ENCODE data around the gene RAMP3. TPM values are rescaled to one million over a fixed set of nuclear protein-coding genes. Genes with fewer than 3 reads are reported as not detected.
A peak's percentile ranks its signal among the peaks of the same experiment; 100 is the strongest.

Gene RAMP3
- total RNA-seq, 4 donors from 2014 or later = 9.6 to 39.3 (median 33.2) TPM

DNA sequence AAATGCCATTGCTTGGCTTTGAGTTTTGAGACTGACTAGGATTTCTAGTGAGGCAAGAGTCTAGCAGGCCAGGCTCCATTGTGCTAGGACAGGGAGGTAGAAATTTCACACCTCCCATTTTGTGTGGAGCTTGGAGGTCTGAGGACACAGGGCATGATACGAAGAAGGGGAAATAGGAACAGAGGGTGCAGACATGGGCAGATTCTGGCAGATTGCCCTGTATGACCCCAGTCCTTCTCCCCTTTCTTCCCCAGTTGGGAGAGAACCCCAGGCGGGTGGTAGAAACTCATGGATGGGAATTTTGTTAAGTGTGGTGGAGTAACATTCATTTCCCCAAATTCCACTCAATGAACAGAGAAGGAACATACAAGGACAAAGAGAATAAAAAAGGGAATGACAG lies 54.4 kb downstream of the RAMP3 start:
- Histone ChIP-seq H3K27me3 (no peaks in the 10 kb centered on the region), H3K4me3 (no peak overlapping the region), H3K27ac (peak overlapping the region in 3 of 4 donors; percentile 7 to 54 (median 25)), H3K36me3 (no peaks in the 10 kb centered on the region), H3K4me1 (no peaks in the 10 kb centered on the region), H3K9me3 (no peaks in the 10 kb centered on the region)
- no peak for ATAC-seq
- no peak for DNase-seq
- TF ChIP-seq, protein P1, sequence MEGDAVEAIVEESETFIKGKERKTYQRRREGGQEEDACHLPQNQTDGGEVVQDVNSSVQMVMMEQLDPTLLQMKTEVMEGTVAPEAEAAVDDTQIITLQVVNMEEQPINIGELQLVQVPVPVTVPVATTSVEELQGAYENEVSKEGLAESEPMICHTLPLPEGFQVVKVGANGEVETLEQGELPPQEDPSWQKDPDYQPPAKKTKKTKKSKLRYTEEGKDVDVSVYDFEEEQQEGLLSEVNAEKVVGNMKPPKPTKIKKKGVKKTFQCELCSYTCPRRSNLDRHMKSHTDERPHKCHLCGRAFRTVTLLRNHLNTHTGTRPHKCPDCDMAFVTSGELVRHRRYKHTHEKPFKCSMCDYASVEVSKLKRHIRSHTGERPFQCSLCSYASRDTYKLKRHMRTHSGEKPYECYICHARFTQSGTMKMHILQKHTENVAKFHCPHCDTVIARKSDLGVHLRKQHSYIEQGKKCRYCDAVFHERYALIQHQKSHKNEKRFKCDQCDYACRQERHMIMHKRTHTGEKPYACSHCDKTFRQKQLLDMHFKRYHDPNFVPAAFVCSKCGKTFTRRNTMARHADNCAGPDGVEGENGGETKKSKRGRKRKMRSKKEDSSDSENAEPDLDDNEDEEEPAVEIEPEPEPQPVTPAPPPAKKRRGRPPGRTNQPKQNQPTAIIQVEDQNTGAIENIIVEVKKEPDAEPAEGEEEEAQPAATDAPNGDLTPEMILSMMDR (IDR thresholded peaks at IDR 0.05 in 4 of 5, conservative IDR thresholded peaks at IDR 0.05 in 1 of 5) = no peak
- TF ChIP-seq POLR2A (IDR thresholded peaks at IDR 0.05) = no peak
- intact Hi-C loops (cut with DNase I; ENCODE audit: low total_unique reads) (no loop called here), in situ Hi-C loops (cut with MboI; ENCODE audit: low sequenced_read_pairs in 4 of 4) (no loop called here)

DNA sequence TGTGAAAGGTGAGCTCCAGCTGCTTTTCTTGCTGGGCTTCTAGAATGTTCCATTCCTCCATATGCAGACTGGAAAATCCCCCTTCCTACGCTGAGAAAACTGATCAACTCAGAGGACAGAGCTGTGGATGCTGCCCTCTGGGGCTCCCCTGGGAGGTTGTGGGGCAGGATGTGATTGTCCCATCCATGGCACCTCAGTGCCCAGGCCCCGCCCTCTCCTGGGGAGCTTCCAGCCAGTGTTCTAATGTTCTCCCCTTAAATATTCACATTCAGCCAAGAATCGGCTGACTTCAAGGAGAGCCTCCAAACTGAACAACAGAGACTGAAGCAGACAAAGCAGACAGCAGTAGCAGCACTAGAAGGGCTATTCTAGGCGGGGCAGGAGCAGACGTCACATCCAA lies 55.0 kb downstream of the RAMP3 start:
- Histone ChIP-seq H3K4me3 (no peak overlapping the region), H3K36me3 (no peaks in the 10 kb centered on the region), H3K9me3 (no peaks in the 10 kb centered on the region), H3K27me3 (no peaks in the 10 kb centered on the region), H3K4me1 (no peaks in the 10 kb centered on the region), H3K27ac (no peak overlapping the region)
- in situ Hi-C loops (cut with MboI; ENCODE audit: low sequenced_read_pairs in 4 of 4) = no loop called here
- intact Hi-C loops (cut with DNase I; ENCODE audit: low total_unique reads) = no loop called here
- no peak for DNase-seq
- TF ChIP-seq POLR2A (IDR thresholded peaks at IDR 0.05) = no peak
- TF ChIP-seq, protein P1 (IDR thresholded peaks at IDR 0.05 in 4 of 5, conservative IDR thresholded peaks at IDR 0.05 in 1 of 5) = no peak
- ATAC-seq = no peak

DNA sequence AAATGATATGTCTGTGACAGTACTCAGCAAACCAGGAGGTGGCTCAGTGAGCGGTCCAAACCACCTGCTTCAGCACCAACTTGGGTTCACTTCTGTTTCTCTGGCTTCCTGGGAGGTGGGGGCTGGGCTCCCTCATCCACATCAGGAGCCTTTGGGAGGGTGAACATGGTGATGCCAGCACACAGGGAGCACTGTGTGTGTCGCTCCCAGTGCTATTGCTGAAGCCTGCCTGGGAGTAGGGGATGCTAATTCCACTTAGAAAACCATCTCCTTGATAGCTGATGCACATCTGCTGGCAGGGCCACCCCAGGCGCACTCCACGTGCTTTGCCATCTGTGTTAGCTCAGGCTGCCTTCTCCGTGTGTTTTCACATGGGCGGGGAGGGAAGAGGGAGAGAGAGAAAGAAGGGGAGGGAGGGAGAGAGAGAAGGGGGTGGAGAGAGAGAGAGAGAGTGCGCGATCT lies 58.0 kb downstream of the RAMP3 start:
- Histone ChIP-seq H3K27me3 (peaks cover 0 to 9% (median 0%) of the 10 kb centered on the region in 3 donors), H3K27ac (no peak overlapping the region), H3K36me3 (no peaks in the 10 kb centered on the region), H3K4me3 (no peak overlapping the region), H3K9me3 (no peaks in the 10 kb centered on the region), H3K4me1 (no peaks in the 10 kb centered on the region)
- ATAC-seq (no peak), DNase-seq (no peak)
- in situ Hi-C loops (cut with MboI; ENCODE audit: low sequenced_read_pairs in 4 of 4) (no loop called here), intact Hi-C loops (cut with DNase I; ENCODE audit: low total_unique reads) (no loop called here)
- TF ChIP-seq, protein P1 (IDR thresholded peaks at IDR 0.05 in 4 of 5, conservative IDR thresholded peaks at IDR 0.05 in 1 of 5) = no peak
- TF ChIP-seq POLR2A (IDR thresholded peaks at IDR 0.05) = no peak

DNA sequence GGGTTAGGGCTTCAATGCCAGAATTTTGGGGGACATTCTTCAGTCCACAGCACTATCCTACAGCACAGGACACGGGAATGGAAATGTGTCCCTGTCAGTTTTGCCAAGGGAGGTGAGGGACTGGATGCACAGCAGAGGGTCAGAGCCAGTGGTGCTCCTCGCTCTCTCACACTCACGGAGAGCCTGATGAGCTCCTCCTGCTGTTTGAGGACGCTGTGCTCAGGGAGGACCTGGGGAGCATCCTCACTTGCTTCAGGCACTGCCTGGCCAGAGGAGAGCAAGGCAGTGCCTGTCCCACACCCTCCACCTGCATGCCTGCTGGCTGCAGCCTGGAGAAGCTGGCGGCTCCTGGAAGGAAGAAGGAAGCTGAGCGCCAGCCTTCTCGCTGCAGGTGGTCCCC lies 58.6 kb downstream of the RAMP3 start:
- ATAC-seq (no peak), DNase-seq (no peak)
- no peaks in the 10 kb centered on the region for H3K36me3 ChIP-seq
- H3K27me3 ChIP-seq = peaks cover 0 to 9% (median 0%) of the 10 kb centered on the region in 3 donors
- TF ChIP-seq, protein P1 (IDR thresholded peaks at IDR 0.05 in 4 of 5, conservative IDR thresholded peaks at IDR 0.05 in 1 of 5) = no peak
- TF ChIP-seq POLR2A (IDR thresholded peaks at IDR 0.05) = no peak
- no peak overlapping the region for H3K4me3 ChIP-seq
- no peak overlapping the region for H3K27ac ChIP-seq
- H3K4me1 ChIP-seq = no peaks in the 10 kb centered on the region
- no peaks in the 10 kb centered on the region for H3K9me3 ChIP-seq
- in situ Hi-C loops (cut with MboI; ENCODE audit: low sequenced_read_pairs in 4 of 4) (no loop called here), intact Hi-C loops (cut with DNase I; ENCODE audit: low total_unique reads) (no loop called here)

DNA sequence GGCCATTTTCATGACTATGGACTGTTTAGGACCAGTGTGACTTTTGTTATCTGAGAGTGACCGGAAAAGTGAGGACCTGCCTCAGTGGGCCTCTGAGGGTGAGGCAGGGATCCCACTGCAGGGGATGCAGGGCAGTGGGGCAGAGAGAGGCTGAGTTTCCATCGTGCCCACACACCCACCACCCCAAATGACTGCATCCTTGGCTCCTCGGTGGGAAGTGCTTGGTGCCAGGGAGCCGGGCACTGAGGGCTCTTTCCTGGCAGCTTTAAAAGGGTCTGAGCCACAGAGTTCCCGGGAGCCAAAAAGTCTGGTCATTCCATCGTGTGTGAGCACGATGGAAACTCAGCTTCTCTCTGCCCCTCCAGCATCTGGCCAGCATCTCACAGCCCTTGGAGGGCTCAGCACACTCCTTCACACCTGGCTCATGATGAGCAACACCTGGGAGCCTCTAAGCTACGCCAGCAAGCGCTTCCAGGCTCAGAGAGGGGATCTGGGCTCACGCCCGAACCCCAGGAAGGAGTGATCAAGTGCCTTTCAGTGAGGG lies 59.1 kb downstream of the RAMP3 start:
- Histone ChIP-seq H3K4me3 (no peak overlapping the region), H3K27ac (no peak overlapping the region), H3K36me3 (no peaks in the 10 kb centered on the region), H3K27me3 (peaks cover 0 to 9% (median 0%) of the 10 kb centered on the region in 3 donors), H3K4me1 (no peaks in the 10 kb centered on the region), H3K9me3 (no peaks in the 10 kb centered on the region)
- intact Hi-C loops (cut with DNase I; ENCODE audit: low total_unique reads) (no loop called here), in situ Hi-C loops (cut with MboI; ENCODE audit: low sequenced_read_pairs in 4 of 4) (no loop called here)
- no peak for TF ChIP-seq POLR2A (IDR thresholded peaks at IDR 0.05)
- TF ChIP-seq, protein P1 (IDR thresholded peaks at IDR 0.05 in 4 of 5, conservative IDR thresholded peaks at IDR 0.05 in 1 of 5) = no peak
- ATAC-seq = no peak
- no peak for DNase-seq
